ENCODE measurements around the gene KRT40. TPM values are rescaled to one million over a fixed set of nuclear protein-coding genes. Genes with fewer than 3 reads are reported as not detected.

KRT40 gene

Small RNA genes within 50 kb of the gene (small RNA-seq; reads per million reads assigned to genes)
- gene KRTAP3-4P (ENCODE audit: low read depth): not detected
